ENCODE results near the gene TMCC3. TPM values are rescaled to one million over a fixed set of nuclear protein-coding genes. Genes with fewer than 3 reads are reported as not detected.
"Not testable (repeated sequence)": the region's sequence is repeated elsewhere in the genome, so short reads cannot be mapped to it uniquely, and the experiment has no call there.

Gene TMCC3, protein sequence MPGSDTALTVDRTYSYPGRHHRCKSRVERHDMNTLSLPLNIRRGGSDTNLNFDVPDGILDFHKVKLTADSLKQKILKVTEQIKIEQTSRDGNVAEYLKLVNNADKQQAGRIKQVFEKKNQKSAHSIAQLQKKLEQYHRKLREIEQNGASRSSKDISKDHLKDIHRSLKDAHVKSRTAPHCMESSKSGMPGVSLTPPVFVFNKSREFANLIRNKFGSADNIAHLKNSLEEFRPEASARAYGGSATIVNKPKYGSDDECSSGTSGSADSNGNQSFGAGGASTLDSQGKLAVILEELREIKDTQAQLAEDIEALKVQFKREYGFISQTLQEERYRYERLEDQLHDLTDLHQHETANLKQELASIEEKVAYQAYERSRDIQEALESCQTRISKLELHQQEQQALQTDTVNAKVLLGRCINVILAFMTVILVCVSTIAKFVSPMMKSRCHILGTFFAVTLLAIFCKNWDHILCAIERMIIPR
- total RNA-seq (under 1 TPM; 0.18 TPM), polyA plus RNA-seq (0.41 TPM)

DNA sequence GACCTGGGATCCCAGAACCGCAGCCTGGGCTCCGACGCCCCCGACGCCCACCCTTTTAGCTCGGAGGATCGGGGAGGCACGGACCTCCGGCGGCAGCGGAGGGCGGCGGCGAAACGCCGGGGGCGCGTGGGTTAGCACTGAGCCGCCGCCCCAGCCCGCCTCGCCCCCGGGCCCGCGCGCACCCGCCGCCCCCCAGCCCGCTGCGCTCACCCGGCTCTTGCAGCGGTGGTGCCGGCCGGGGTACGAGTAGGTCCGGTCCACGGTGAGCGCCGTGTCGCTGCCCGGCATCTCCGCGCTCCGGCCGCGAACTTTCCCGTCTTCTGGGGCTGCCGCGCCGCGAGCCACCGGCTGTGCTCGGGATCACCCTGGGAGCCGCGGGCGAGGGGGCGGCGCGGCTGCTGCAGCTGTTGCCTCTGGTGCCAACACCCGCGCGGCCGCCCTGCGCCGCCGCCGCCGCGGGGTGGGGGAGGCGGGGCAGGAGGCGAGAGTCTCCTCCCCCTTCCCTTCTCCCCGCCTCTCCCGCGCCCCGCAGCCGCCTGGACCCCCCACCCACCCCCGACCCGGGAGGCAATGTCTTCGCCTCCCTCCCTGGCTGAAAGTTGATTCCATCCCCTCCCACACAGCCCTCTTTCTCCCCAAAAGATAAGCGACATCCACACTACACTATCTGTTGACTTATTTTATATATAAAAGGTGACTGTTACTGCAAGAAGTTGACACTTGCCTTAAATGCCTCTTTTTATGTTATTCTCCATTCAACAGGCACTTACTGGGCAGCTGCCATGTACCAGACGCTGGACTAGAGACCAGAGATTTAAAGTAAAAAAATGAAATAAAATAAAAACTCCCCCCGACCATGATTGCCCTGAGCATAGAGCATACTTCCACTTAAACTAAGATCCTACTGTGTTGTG is at the start of gene TMCC3:
TSS of gene TMCC3 (minus strand) at position 415 of the 914 bp plus-strand sequence. CDS start at position 288, 127 bp downstream.
- H3K27me3 Mint-ChIP-seq = peaks cover 21 to 51% of the 10 kb centered on the region in 2 donors
- H3K4me3 ChIP-seq (ENCODE audit: low read length) = peak within 1 kb of the TSS; percentile 19
- CTCF ChIA-PET = interaction anchor here (1.0 kb wide), 1 partner anchor 27 kb away, joined by 3 read pairs; no protein-coding TSS in a partner anchor

DNA sequence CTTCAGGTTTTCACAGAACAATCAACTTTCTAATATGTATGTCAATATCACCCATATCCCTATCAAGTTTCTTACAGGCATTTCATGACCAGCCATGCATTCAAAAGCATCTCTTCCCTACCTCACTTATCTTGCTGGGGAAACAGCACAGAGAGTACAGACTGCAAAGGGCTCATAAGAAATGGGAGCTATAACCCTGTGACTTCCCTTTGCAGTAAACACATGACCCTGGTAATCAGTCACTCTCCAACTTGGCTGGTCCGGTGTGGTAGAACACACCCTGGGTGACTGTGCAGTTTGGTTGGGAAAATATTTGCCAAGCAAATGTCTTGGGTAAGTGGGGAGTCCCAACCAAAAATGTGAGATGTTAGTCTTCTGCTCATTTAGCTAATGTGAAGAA is 49.4 kb upstream of the TMCC3 start:
- Mint-ChIP-seq H3K27me3 (peaks cover 3 to 16% of the 10 kb centered on the region in 2 donors), H3K27ac (peak overlapping the region in 1 of 8 donors; percentile 62), H3K36me3 (peaks cover 0 to 8% (median 0%) of the 10 kb centered on the region in 3 donors), H3K9me3 (no peaks in the 10 kb centered on the region), H3K4me3 (no peak overlapping the region), H3K4me1 (peaks cover 7 to 13% (median 12%) of the 10 kb centered on the region in 3 donors)
- CTCF ChIA-PET = no interaction called here
- Histone ChIP-seq H3K27ac (ENCODE audit: low read depth, low read length) (no peak overlapping the region), H3K4me1 (ENCODE audit: insufficient read depth, low read length) (no peaks in the 10 kb centered on the region), H3K4me3 (ENCODE audit: low read length) (no peak overlapping the region), H3K27me3 (ENCODE audit: insufficient read depth, low read length, poor library complexity, severe bottlenecking) (no peaks in the 10 kb centered on the region), H3K36me3 (ENCODE audit: insufficient read depth, low read length) (no peaks in the 10 kb centered on the region), H3K9me3 (ENCODE audit: low read length) (no peaks in the 10 kb centered on the region)
- POLR2A ChIA-PET = no interaction called here
- no peak for DNase-seq

More for the DNA sequence above, at the start of gene TMCC3:
- Histone ChIP-seq H3K9me3 (ENCODE audit: low read length) (no peaks in the 10 kb centered on the region), H3K36me3 (ENCODE audit: insufficient read depth, low read length) (no peaks in the 10 kb centered on the region), H3K4me1 (ENCODE audit: insufficient read depth, low read length) (no peaks in the 10 kb centered on the region), H3K27ac (ENCODE audit: low read depth, low read length) (no peak within 1 kb of the TSS), H3K27me3 (ENCODE audit: insufficient read depth, low read length, poor library complexity, severe bottlenecking) (peaks cover 9% of the 10 kb centered on the region)
- POLR2A ChIA-PET = no interaction called here
- Mint-ChIP-seq H3K9me3 (no peaks in the 10 kb centered on the region), H3K4me3 (peak within 1 kb of the TSS; percentile 80 to 93 (median 84)), H3K36me3 (no peaks in the 10 kb centered on the region), H3K4me1 (peaks cover 7 to 17% (median 15%) of the 10 kb centered on the region in 3 donors), H3K27ac (peak within 1 kb of the TSS in 2 of 8 donors; percentile 10 to 38)
- DNase-seq = peak; percentile 7 to 49 (median 20)

DNA sequence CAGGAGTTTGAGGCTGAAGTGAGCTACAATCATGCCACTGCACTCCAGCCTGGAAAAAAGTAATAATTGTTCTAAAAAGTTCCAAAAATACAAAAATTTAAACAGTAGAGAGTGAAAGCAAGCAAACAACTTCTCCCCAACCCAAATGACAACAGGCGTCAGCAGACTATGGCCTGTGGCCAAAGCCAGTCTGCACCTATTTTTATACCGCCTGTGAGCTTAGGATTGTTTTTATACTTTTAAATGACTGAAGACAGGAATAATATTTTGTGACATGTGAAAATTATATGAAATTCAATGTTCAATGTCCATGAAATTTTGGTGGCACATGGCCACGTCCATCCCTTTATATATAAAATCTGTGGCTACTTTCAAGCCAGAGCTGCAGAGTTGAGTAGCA is 48.2 kb upstream of the TMCC3 start:
- no peak overlapping the region for H3K27ac ChIP-seq (ENCODE audit: low read depth, low read length)
- no peak overlapping the region for H3K4me3 ChIP-seq (ENCODE audit: low read length)
- H3K4me1 ChIP-seq (ENCODE audit: insufficient read depth, low read length) = no peaks in the 10 kb centered on the region
- Mint-ChIP-seq H3K27ac (no peak overlapping the region), H3K36me3 (peaks cover 0 to 8% (median 0%) of the 10 kb centered on the region in 3 donors), H3K27me3 (peaks cover 5 to 16% of the 10 kb centered on the region in 2 donors), H3K9me3 (no peaks in the 10 kb centered on the region), H3K4me3 (no peak overlapping the region), H3K4me1 (peaks cover 3 to 12% (median 7%) of the 10 kb centered on the region in 3 donors)
- no peaks in the 10 kb centered on the region for H3K36me3 ChIP-seq (ENCODE audit: insufficient read depth, low read length)
- H3K27me3 ChIP-seq (ENCODE audit: insufficient read depth, low read length, poor library complexity, severe bottlenecking) = no peaks in the 10 kb centered on the region
- ChIA-PET CTCF (no interaction called here), POLR2A (no interaction called here)
- H3K9me3 ChIP-seq (ENCODE audit: low read length) = no peaks in the 10 kb centered on the region
- DNase-seq = no peak

DNA sequence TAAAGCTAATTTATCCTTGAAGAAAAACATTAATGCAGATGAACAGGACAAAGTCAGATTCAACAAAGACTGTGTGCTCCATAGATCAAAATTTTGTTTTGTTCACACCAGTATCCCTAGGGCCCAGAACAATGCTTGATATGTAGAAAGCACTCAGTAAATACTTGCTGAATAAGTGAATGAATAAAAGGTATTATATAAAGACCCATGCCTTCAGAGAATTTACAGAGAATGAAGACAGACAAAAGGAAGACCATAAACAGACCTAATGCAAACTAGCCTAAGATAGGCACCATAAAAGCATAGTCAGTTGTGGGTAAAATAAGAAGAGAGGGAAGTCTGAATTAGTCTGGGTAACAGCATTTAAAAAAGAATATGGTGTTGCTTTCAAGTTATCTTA is 47.3 kb upstream of the TMCC3 start:
- no peaks in the 10 kb centered on the region for H3K36me3 ChIP-seq (ENCODE audit: insufficient read depth, low read length)
- no peaks in the 10 kb centered on the region for H3K27me3 ChIP-seq (ENCODE audit: insufficient read depth, low read length, poor library complexity, severe bottlenecking)
- no peak for DNase-seq
- H3K27ac ChIP-seq (ENCODE audit: low read depth, low read length) = no peak overlapping the region
- Mint-ChIP-seq H3K36me3 (peaks cover 0 to 8% (median 0%) of the 10 kb centered on the region in 3 donors), H3K27ac (no peak overlapping the region), H3K9me3 (no peaks in the 10 kb centered on the region), H3K4me1 (peaks cover 3 to 11% (median 5%) of the 10 kb centered on the region in 3 donors), H3K4me3 (no peak overlapping the region), H3K27me3 (peaks cover 7 to 20% of the 10 kb centered on the region in 2 donors)
- no peaks in the 10 kb centered on the region for H3K9me3 ChIP-seq (ENCODE audit: low read length)
- POLR2A ChIA-PET = no interaction called here
- no peaks in the 10 kb centered on the region for H3K4me1 ChIP-seq (ENCODE audit: insufficient read depth, low read length)
- CTCF ChIA-PET = no interaction called here
- no peak overlapping the region for H3K4me3 ChIP-seq (ENCODE audit: low read length)

DNA sequence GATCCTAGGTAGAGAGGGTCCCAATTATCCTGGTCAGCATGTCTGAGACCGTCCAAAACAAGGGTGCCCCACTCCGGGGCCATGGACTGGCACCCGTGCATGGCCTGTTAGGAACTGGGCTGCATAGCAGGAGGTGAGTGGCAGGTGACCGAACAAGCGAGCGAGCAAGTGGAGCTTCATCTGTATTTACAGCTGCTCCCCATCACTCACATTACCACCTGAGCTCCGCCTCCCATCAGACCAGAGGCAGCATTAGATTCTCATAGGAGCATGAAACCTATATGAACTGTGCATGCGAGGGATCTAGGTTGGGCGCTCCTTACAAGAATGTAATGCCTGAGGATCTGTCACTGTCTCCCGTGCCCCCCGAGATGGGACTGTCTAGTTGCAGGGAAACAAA is 44.4 kb upstream of the TMCC3 start:
- DNase-seq = no peak
- H3K36me3 ChIP-seq (ENCODE audit: insufficient read depth, low read length) = no peaks in the 10 kb centered on the region
- peaks cover 3 to 11% (median 5%) of the 10 kb centered on the region in 3 donors for H3K4me1 Mint-ChIP-seq
- H3K4me3 Mint-ChIP-seq = no peak overlapping the region
- H3K9me3 Mint-ChIP-seq = no peaks in the 10 kb centered on the region
- no peak overlapping the region for H3K27ac Mint-ChIP-seq
- peaks cover 7 to 15% of the 10 kb centered on the region in 2 donors for H3K27me3 Mint-ChIP-seq
- H3K27me3 ChIP-seq (ENCODE audit: insufficient read depth, low read length, poor library complexity, severe bottlenecking) = peaks cover 4% of the 10 kb centered on the region
- ChIA-PET POLR2A (no interaction called here), CTCF (no interaction called here)
- no peaks in the 10 kb centered on the region for H3K4me1 ChIP-seq (ENCODE audit: insufficient read depth, low read length)
- no peaks in the 10 kb centered on the region for H3K9me3 ChIP-seq (ENCODE audit: low read length)
- H3K36me3 Mint-ChIP-seq = peaks cover 0 to 8% (median 0%) of the 10 kb centered on the region in 3 donors
- H3K4me3 ChIP-seq (ENCODE audit: low read length) = no peak overlapping the region
- H3K27ac ChIP-seq (ENCODE audit: low read depth, low read length) = no peak overlapping the region

DNA sequence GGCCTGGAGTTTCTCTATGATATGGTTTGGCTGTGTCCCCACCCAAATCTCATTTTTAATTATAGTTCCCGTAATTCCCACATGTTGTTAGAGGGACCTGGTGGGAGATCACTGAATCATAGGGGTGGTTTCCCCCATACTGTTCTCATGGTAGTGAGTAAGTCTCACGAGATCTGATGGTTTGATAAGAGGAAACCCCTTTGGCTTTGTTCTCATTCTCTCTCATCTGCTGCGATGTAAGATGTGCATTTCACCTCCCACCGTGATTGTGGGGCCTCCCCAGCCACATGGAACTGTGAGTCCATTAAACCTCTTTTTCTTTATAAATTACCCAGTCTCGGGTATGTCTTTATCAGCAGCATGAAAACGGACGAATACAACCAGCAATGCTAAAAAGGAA is 42.5 kb upstream of the TMCC3 start:
- H3K27ac Mint-ChIP-seq; H3K9me3 ChIP-seq (ENCODE audit: low read length); H3K4me3 ChIP-seq (ENCODE audit: low read length); CTCF ChIA-PET; H3K27ac ChIP-seq (ENCODE audit: low read depth, low read length); POLR2A ChIA-PET; H3K9me3 Mint-ChIP-seq; H3K4me3 Mint-ChIP-seq; H3K36me3 ChIP-seq (ENCODE audit: insufficient read depth, low read length); H3K27me3 ChIP-seq (ENCODE audit: insufficient read depth, low read length, poor library complexity, severe bottlenecking); H3K36me3 Mint-ChIP-seq; H3K4me1 ChIP-seq (ENCODE audit: insufficient read depth, low read length); DNase-seq: not testable (repeated sequence)
- H3K4me1 Mint-ChIP-seq = peaks cover 3 to 11% (median 5%) of the 10 kb centered on the region in 3 donors
- H3K27me3 Mint-ChIP-seq = peaks cover 7 to 10% of the 10 kb centered on the region in 2 donors

DNA sequence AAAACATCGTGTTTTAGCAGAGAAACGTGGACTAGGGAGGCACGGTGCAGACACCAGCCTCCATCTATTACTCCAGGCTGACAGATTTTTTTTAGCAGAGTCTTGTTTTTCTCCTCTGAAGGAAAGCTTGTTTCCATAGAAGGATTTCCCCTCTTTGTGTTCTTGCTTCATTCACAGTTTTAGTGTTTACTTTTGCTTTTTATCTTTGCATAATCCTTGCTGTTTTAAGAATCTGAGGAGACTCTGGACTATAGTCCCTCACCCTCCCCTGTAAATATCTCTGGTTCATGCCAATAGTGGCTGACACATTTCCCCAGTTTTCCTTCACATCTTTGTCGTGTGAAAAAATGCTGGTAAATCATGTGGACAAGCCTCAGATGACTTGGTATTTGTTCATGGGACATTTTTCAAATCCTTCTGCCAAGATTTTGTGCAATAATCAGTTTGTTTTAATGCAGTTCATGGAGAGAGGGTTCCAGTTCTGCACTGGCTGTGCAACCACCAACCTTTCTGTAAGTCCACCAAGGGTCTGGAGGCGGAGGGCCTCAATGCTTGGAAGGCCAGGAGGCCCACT is 39.9 kb upstream of the TMCC3 start:
- no peak overlapping the region for H3K4me3 Mint-ChIP-seq
- no peaks in the 10 kb centered on the region for H3K36me3 ChIP-seq (ENCODE audit: insufficient read depth, low read length)
- H3K4me3 ChIP-seq (ENCODE audit: low read length) = no peak overlapping the region
- no peak for DNase-seq
- peak overlapping the region in 1 of 8 donors; percentile 52 for H3K27ac Mint-ChIP-seq
- no peaks in the 10 kb centered on the region for H3K4me1 ChIP-seq (ENCODE audit: insufficient read depth, low read length)
- H3K36me3 Mint-ChIP-seq = no peaks in the 10 kb centered on the region
- no peaks in the 10 kb centered on the region for H3K9me3 Mint-ChIP-seq
- CTCF ChIA-PET = no interaction called here
- H3K4me1 Mint-ChIP-seq = peaks cover 3 to 11% (median 5%) of the 10 kb centered on the region in 3 donors
- peaks cover 6 to 10% of the 10 kb centered on the region in 2 donors for H3K27me3 Mint-ChIP-seq
- H3K27me3 ChIP-seq (ENCODE audit: insufficient read depth, low read length, poor library complexity, severe bottlenecking) = peaks cover 4% of the 10 kb centered on the region
- POLR2A ChIA-PET = no interaction called here
- no peaks in the 10 kb centered on the region for H3K9me3 ChIP-seq (ENCODE audit: low read length)
- H3K27ac ChIP-seq (ENCODE audit: low read depth, low read length) = no peak overlapping the region

Data from CD8-positive, alpha-beta memory T cell (primary cell).